Ectodermal cell (in vitro differentiated cells): ENCODE results near the gene PRKCH.

Experiments used
- H3K27ac ChIP-seq: 2 replicates; pipeline ENCODE4 v1.7.0; 2013; ENCODE audit warnings: mild to moderate bottlenecking, low read depth, low read length; ENCODE audit not compliant: insufficient read depth, poor library complexity, severe bottlenecking
- H3K27me3 ChIP-seq: 2 replicates; pipeline ENCODE4 v1.7.0; 2013; ENCODE audit warnings: mild to moderate bottlenecking, low read length; ENCODE audit not compliant: insufficient read depth, control insufficient read depth, poor library complexity, severe bottlenecking
- H3K36me3 ChIP-seq: one replicate; pipeline ENCODE4 v1.7.0; 2013; ENCODE audit warnings: low read length; ENCODE audit not compliant: control insufficient read depth, insufficient read depth
- H3K4me1 ChIP-seq: one replicate; pipeline ENCODE4 v1.7.0; 2013; ENCODE audit warnings: low read length; ENCODE audit not compliant: control insufficient read depth, insufficient read depth
- H3K4me3 ChIP-seq: 2 replicates; pipeline ENCODE4 v1.7.0; 2013; ENCODE audit warnings: low read depth, low read length, control low read depth; ENCODE audit not compliant: insufficient read depth
- H3K9me3 ChIP-seq: 2 replicates; pipeline ENCODE4 v1.7.0; 2013; ENCODE audit warnings: mild to moderate bottlenecking, low read length, moderate library complexity; ENCODE audit not compliant: control insufficient read depth
- WGBS, 2 experiments: methylation state at CpG; one replicate each; pipeline ENCODE4 v1.1.7; 2013; ENCODE audit warnings: missing lambda C conversion rate in 2 of 2; 5-methylcytosine and 5-hydroxymethylcytosine counted together

The PRKCH gene

GRCh38 chr14:61474015-61474414 lies 152.6 kb downstream of the PRKCH start:
- 0% methylated on average over 1 of the region's 1 CpG for WGBS, 2 experiments
- no peaks in the 10 kb centered on the region for H3K9me3 ChIP-seq
- H3K27ac ChIP-seq = no peak overlapping the region
- H3K4me1 ChIP-seq = peaks cover 8% of the 10 kb centered on the region
- H3K27me3 ChIP-seq = peaks cover 1% of the 10 kb centered on the region
- H3K36me3 ChIP-seq = no peaks in the 10 kb centered on the region
- no peak overlapping the region for H3K4me3 ChIP-seq

- 89 to 90% methylated on average over 2 of the region's 3 CpGs for WGBS, 2 experiments
- Histone ChIP-seq H3K4me1 (peaks cover 8% of the 10 kb centered on the region), H3K4me3 (no peak overlapping the region), H3K27me3 (no peaks in the 10 kb centered on the region), H3K9me3 (no peaks in the 10 kb centered on the region), H3K27ac (no peak overlapping the region), H3K36me3 (no peaks in the 10 kb centered on the region)
These were observed 153.3 kb downstream of the PRKCH start for GRCh38 chr14:61474701-61475100.

- Histone ChIP-seq H3K4me1 (peaks cover 2% of the 10 kb centered on the region), H3K27me3 (no peaks in the 10 kb centered on the region), H3K36me3 (no peaks in the 10 kb centered on the region), H3K4me3 (no peak overlapping the region), H3K27ac (no peak overlapping the region), H3K9me3 (no peaks in the 10 kb centered on the region)
- WGBS, 2 experiments = 19 to 35% methylated on average over 3 to 4 of the region's 4 CpGs
These were observed 153.9 kb downstream of the PRKCH start for GRCh38 chr14:61475316-61475715.

- no peaks in the 10 kb centered on the region for H3K27me3 ChIP-seq
- no peak overlapping the region for H3K27ac ChIP-seq
- no peaks in the 10 kb centered on the region for H3K36me3 ChIP-seq
- 93 to 97% methylated on average over 2 of the region's 2 CpGs for WGBS, 2 experiments
- H3K4me1 ChIP-seq = no peaks in the 10 kb centered on the region
- no peaks in the 10 kb centered on the region for H3K9me3 ChIP-seq
- no peak overlapping the region for H3K4me3 ChIP-seq
These were observed 154.8 kb downstream of the PRKCH start for GRCh38 chr14:61476105-61476753.

GRCh38 chr14:61476754-61477410 lies 155.5 kb downstream of the PRKCH start:
- Histone ChIP-seq H3K4me3 (no peak overlapping the region), H3K27ac (no peak overlapping the region), H3K9me3 (no peaks in the 10 kb centered on the region), H3K27me3 (no peaks in the 10 kb centered on the region), H3K4me1 (no peaks in the 10 kb centered on the region), H3K36me3 (no peaks in the 10 kb centered on the region)
- WGBS, 2 experiments = 83 to 92% methylated on average over 6 of the region's 6 CpGs

GRCh38 chr14:61477712-61478462 lies 156.5 kb downstream of the PRKCH start:
- 91 to 93% methylated on average over 10 of the region's 10 CpGs for WGBS, 2 experiments
- Histone ChIP-seq H3K9me3 (no peaks in the 10 kb centered on the region), H3K4me3 (no peak overlapping the region), H3K27me3 (no peaks in the 10 kb centered on the region), H3K27ac (no peak overlapping the region), H3K4me1 (no peaks in the 10 kb centered on the region), H3K36me3 (no peaks in the 10 kb centered on the region)

- H3K27me3 ChIP-seq = no peaks in the 10 kb centered on the region
- WGBS, 2 experiments = 92 to 93% methylated on average over 6 of the region's 6 CpGs
- H3K36me3 ChIP-seq = no peaks in the 10 kb centered on the region
- H3K4me1 ChIP-seq = no peaks in the 10 kb centered on the region
- H3K4me3 ChIP-seq = no peak overlapping the region
- H3K27ac ChIP-seq = no peak overlapping the region
- H3K9me3 ChIP-seq = no peaks in the 10 kb centered on the region
These were observed 157.6 kb downstream of the PRKCH start for GRCh38 chr14:61478971-61479473.

- no peaks in the 10 kb centered on the region for H3K4me1 ChIP-seq
- no peaks in the 10 kb centered on the region for H3K36me3 ChIP-seq
- H3K9me3 ChIP-seq = no peaks in the 10 kb centered on the region
- 46 to 63% methylated on average over 3 of the region's 3 CpGs for WGBS, 2 experiments
- no peak overlapping the region for H3K4me3 ChIP-seq
- no peaks in the 10 kb centered on the region for H3K27me3 ChIP-seq
- no peak overlapping the region for H3K27ac ChIP-seq
These were observed 158.5 kb downstream of the PRKCH start for GRCh38 chr14:61479746-61480502.

- Histone ChIP-seq H3K27me3 (no peaks in the 10 kb centered on the region), H3K27ac (no peak overlapping the region), H3K4me3 (no peak overlapping the region), H3K4me1 (no peaks in the 10 kb centered on the region), H3K9me3 (no peaks in the 10 kb centered on the region), H3K36me3 (no peaks in the 10 kb centered on the region)
- 93% methylated on average over 8 of the region's 8 CpGs for WGBS, 2 experiments
These were observed 159.4 kb downstream of the PRKCH start for GRCh38 chr14:61480704-61481285.
